Hematopoietic multipotent progenitor cell treated with erythropoietin and hydrocortisone succinate and interleukin-3 and kit ligand, for 8 days (in vitro differentiated cells): ENCODE results near the gene STK10.

Source experiments
- DNase-seq: peaks from one replicate; pipeline ENCODE4 v3.0.0-alpha.2; 2015

Gene STK10

GRCh38 chr5:172188893-172189692 lies 1.1 kb upstream of the STK10 start:
- DNase-seq, result no peak

GRCh38 chr5:172187118-172188032 lies 649 bp downstream of the STK10 start:
- DNase-seq, result peak; percentile 76

- DNase-seq, result no peak
Measured at GRCh38 chr5:172186114-172186695, 1.8 kb downstream of the STK10 start.

DNA sequence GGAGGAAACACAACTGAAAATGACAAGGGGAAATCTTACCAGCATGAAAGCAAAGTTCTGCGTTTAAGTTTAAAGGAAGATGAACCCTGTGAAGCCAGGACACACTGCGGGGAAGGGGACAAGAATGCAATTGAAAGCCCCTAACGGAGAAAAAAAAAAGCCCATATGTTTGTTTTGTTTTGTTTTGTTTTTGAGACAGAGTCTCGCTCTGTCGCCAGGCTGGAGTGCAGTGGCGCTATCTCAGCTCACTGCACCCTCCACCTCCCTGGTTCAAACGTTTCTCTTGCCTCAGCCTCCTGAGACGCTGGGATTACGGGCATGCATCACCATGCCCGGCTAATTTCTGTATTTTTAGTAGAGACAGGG lies 2.9 kb downstream of the STK10 start:
- peak; percentile 14 for DNase-seq

- no peak for DNase-seq
Measured at GRCh38 chr5:172183881-172184280, 4.1 kb downstream of the STK10 start.

DNA sequence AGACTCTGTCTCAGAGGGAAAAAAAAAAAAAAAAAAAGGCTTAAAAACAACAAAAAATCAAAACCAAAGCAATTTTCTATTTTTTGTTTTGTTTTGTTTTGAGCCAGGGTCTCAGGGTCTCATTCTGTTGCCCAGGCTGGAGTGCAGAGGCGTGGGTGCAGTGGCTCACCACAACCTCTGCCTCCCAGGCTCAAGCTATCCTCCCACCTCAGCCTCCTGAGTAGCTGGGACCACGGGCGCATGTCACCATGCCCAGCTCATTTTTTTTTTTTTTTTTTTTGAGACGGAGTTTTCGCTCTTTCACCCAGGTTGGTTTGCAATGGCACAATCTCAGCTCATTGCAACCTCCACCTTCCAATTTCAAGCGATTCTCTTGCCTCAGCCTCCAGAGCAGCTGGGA lies 5.7 kb downstream of the STK10 start:
- DNase-seq, result no peak

DNA sequence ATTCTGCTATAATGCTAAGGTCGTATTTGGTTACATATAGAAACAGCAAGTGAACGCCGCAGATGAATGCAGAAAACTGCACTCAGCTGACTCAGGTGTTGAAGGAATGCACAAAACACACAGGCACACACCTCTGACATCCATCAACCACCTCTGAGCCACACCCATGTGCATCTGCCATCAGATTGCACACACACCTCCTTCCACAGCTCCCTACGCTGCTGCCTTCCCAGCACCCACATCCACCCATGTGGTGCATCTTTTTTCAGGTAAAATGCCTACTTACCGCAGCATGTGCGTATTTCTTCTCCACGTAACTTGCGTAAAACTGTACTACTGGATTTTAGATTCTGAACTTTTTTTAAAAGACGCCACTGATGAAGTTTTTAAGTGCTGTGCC lies 7.1 kb downstream of the STK10 start:
- DNase-seq, result no peak

DNA sequence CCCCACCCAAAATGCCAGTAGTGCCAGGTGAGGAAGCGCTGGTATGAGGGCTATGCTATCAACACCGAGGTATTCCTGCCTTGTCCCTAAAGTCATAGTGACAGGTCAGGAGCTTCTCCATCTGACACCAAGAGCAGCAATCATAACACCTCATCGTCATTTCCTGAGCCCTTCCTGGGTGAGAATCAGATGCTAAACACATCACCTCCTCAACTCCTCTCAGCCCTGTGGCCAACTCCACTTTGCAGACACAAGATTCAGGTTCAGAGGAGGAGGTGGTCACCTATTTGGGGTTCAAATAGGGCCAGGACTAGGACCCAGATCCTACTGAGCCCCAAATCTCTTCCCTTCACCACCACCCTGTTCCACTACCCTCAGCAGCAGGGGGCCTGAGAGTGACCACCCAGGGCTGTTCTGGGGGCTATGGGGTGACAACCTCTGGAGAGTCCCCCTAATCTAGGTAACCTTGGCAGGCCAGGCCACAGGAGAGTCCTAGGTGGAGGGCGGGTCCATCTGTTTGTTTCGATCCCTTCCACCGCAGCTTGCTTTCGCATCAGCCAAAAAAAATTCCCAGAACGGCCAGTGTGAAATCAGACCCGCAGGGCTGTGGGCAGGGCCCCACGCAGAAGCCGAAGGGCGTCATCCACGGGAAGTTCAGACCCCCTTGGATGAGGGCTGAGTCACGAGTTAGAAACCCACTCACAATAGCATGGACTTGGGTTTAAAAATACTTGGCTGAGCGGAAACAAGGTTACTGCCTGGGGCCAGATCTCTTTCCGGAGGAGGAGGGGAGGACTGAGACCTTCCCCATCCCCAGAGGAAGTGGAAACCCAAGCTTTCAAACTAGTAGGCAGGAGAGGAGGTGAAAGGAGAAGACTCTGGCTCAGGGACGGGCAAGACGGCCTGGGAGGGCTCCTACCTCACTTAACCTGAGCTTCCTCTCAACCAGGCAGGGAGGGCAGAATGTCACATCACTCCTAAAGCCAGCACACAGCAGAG lies 8.7 kb downstream of the STK10 start:
- peak; percentile 24 for DNase-seq

DNA sequence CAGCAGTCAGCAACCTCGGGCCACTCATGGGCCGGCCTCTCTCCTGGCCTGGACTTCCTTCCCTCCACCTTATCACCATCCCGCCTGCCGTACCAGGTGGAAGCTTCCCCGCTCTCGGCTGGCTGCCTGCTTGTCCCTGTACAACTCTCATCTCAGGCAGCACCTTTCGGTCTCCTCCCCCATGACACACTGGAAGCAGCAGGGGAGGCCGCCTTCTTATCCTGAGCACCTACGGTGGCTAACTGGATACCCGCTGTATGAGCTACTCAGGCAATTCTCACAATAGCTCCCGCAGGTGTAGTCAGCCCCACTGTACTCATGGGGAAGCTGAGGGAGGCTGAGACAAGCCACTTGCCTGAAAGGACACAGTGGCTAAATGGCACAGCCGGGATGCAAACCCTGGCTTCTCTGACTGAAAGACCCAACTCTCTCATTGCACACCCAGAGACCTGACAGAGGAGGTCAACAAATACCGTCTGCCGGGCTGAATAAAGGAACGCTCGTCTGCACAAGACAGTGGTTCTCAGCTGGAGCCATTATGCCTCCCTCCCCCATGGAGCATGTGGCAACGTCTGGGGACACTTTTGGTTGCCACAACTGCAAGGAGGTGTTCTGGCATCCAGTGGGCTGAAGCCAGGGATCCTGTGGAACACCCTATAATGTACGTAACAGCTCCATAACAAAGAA lies 9.6 kb downstream of the STK10 start:
- peak; percentile 10 for DNase-seq

DNA sequence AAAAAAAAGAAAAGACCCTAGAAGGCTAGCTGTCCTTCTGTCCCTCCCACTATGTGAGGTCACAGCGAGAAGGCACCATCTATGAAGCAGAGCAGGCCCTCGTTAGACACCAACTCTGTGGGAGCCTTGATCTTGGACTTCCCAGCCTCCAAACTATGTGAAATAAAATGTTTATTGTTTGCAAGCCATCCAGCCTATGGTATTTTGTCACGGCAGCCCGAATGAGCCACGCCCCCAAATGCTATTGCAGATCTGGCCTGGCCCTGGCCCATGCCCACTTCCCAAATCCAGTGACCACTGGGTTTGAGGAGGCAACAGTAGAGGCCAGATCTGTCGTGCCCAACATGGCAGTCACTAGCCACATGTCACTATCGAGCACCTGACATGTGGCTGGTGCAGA lies 10.8 kb downstream of the STK10 start:
- DNase-seq, result no peak

DNA sequence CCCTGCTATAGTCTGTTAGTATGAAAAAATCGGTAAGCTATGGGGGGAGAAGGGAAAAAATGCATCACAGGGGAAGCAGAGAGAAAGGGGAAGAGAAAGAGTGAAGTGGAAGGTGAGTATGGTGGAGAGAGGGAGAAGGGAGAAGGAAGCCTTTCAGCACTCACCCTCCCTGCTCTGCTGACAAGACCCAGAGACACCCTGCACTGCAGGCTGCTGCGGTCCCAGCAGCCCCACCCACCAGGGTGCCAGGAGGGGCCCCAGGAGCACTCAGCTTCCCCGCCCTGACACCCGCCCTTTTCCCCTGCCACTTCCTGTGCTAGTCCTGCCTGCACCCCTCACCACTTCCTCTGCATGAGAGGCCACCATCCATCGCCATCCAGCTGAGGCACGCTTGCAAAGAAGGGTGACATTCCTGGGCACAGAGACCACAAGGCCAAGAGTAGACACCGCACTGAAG lies 12.7 kb downstream of the STK10 start:
- peak; percentile 90 for DNase-seq

DNA sequence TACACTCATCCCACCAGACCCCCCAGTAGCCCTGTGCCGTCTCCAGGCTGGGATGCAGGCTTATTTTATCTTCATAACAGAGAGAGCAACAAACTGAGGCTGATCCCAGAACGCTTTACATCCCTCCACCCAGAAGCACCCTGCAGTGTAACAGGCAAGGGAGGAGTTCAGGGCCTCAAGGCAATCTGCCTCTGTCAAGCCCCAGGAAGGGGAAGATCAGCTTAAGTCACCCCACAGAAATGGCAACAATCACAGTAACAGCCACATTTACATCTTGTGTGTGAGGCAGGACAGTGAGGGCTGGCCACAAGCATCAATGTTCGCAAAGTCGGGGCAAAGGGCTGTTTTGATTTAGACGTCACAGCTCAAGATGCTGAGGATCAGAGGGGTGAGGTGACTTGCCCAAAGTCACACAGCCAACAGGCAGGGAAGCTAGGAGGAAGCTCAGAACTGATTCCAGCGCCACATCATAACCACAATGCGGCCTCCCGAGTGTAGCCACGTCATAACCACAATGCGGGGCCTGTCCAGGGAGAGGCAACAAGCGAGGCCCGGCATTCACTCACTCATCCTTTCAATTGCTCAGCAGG lies 14.4 kb downstream of the STK10 start:
- peak; percentile 42 for DNase-seq

- DNase-seq, result no peak
Measured at GRCh38 chr5:172172912-172173563, 15.0 kb downstream of the STK10 start.

GRCh38 chr5:172171118-172171517 lies 16.9 kb downstream of the STK10 start:
- DNase-seq, result no peak

DNA sequence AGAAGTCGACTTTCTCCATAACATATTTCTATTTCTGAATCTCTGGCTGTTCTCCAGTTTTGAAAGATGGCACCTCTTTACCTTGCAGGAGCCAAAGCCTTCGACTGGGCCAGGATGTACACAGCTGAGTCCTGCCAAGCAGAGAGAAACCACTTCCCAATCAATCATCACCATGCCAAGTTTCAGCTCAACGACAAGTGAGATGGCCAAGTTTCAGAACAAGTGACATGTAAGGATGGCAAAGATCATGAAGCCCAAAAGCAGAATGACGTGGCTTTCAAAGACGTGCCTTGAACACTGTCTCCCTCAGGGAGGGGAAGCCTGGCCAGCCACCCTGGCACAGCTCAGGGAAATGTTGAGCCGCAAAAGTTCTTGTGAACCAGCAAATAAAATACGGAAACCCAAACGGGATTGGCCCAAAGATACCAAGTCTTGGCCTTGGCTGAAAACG lies 17.7 kb downstream of the STK10 start:
- DNase-seq, result no peak

DNA sequence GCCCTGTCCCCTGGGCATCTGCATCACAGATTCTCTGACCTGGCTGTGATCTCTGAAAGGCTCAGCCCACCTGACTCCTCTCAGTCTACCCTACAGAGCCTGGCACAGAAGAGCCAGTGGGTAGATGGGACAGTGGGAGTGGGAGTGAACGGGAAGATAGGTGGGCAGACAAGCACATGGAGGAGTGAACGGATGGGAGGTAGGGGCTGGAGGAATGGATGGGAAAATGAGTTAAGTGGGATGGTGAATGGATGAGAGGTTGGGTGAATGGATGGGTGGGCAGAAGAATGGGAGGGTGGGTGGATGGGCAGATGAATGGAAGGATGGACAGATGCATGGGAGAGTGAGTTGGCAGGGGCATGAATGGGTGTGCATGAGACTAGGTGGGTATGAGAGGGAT lies 18.8 kb downstream of the STK10 start:
- DNase-seq, result no peak

DNA sequence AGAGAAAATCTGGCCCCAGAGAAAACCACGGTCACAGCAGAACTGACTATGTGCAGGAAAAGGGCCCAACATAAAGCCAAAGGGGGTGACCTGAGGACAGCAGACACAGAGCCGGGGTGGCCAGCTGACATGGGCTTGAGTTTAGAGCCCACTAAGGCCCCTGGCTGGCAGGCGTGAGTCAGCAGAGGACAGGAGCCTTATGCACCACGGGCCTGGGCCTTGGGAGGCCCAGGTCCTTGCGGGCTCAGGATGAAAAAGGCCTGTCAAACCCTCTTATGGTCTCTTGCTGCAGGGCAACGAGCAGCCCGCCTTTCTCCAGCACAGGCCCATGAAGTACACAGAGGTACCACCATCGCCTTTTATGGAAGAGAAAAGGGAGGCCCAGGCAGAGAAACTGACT lies 19.7 kb downstream of the STK10 start:
- no peak for DNase-seq

DNA sequence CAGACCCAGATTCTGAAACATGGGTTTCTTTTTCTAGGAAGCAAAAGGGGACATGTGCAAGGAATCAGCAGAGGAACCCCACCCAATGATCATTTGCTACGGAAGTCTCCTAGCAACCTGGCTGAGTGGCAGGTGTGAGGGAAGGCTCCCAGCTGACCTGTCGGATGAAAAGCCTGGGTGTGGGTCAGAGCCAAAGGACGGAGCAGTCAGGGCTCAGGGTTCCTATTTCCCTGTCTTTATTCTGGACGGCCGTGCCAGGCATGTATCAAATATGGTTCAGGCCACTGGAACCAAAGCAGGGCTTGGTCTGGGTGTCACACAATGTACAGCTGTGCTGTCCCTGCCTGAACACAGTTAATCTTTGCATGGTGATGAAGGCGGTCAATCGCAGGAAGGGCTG lies 20.1 kb downstream of the STK10 start:
- no peak for DNase-seq

DNA sequence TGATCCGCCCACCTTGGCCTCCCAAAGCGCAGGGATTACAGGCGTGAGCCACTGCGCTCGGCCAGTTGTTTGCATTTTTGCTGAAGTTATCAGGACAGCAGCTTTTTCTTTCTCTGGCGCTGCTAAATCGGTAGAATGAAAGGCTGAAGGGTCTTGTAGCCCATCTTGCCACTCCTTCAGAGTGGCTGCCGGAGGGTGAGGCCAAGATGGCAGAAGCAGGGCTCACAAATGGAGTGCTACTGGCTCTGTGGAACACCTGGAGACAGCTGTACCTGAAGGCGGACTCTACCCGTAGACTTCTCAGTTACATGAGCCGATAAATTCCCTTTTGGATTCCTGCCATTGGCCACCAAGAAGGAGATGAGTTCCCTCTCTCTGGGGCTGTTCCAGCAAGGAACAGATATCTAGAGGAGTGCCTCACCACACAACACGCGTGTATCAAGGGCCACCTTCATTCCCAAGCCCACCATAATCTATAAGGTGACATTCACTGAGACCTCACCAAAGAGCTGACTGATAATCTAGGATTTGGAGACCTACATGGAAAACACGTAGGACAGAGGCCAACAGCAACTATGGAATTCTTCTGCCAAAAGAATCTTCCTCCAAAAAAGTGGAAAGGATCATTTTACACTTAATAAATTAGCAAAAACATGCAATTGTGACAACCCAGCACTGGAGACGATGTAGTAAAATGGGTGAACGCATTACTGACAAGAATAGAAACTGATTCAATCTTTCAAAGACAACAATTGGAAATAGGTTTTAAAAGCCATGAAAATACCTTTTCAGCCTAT lies 21.8 kb downstream of the STK10 start:
- no peak for DNase-seq

- DNase-seq, result no peak
Measured at GRCh38 chr5:172165465-172165864, 22.6 kb downstream of the STK10 start.
